ENCODE results near the gene SDHB.
A peak's percentile ranks its signal among the peaks of the same experiment; 100 is the strongest.
"Not testable (repeated sequence)": the region's sequence is repeated elsewhere in the genome, so short reads cannot be mapped to it uniquely, and the experiment has no call there.

Gene SDHB

DNA sequence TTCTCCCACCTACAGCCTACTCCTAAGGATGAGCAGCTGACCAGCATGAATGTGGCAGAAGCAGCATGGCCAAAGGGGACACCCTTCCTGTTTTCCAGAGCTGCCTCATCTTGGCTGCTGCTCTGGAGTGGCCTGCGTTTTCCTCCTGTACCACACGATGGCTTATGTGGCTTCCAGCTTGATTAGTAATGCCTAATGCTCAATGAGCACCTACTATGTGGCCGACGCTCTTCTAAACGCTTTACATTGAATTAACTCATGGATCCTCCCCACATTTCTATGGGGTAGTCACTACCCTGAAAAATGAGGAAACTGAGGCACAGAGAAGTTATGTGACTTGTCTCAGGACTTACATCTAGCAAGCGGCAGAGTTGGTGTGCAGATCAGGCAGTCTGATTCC is 18.0 kb upstream of the SDHB start:
- DNase-seq = no peak

- DNase-seq = no peak
These were observed 16.3 kb upstream of the SDHB start for GRCh38 chr1:17070163-17070525.

GRCh38 chr1:17069452-17070162 is 15.8 kb upstream of the SDHB start:
- DNase-seq = no peak

GRCh38 chr1:17068789-17069188 is 15.0 kb upstream of the SDHB start:
- no peak for DNase-seq

DNA sequence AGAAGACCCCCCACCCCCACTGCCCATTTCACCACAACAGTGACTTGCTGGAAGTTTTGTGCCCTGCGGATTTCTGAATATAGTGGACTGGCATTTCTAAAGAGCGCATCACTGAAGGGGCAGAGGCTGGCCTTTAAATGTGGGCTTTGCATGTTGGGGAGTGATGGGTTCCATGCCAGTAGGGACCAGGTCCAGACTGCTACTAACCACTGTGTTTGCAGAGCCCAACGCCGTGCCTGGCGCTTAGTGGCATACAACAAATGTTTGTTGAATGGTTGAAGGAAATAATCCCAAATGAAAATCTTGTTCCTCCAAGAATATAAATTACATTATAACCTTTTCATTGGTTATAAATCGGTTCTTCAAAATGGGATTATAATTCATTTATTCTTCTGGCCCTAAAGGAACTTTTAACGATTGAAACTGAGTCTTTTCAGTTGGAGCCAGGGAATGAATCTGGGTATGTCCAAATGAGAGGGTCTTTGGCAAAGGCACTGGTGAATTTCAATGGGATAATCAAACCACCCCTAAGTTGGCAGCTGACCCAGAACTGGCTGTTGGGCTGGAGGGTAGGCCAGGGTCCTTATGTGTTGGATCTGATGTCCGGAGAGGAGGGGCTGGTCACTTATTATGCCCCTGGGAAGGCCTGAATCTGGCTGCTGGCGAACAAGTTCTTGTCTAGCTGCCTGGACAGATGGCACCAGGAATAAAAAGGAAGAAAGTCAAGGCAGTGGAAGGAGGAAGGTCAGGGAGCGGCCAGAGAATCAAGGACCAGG is 13.8 kb upstream of the SDHB start:
- DNase-seq = no peak

DNA sequence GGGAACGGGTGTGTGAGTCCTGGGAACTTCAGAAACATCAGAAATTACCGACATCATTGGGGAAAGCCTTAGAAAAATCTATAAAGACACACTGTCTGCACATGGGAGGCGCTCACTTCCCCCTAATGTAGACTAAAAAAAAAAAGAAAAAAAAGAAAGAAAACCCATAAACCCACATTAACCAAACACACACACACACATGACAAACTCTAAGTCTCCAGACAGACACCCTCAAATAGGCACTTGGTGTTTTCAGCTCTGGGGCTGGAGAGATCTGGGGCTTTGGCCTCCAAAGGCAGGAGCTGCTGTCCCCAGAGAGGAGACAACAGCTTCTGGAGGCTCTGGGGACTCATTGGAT is 13.2 kb upstream of the SDHB start:
- DNase-seq = no peak

DNA sequence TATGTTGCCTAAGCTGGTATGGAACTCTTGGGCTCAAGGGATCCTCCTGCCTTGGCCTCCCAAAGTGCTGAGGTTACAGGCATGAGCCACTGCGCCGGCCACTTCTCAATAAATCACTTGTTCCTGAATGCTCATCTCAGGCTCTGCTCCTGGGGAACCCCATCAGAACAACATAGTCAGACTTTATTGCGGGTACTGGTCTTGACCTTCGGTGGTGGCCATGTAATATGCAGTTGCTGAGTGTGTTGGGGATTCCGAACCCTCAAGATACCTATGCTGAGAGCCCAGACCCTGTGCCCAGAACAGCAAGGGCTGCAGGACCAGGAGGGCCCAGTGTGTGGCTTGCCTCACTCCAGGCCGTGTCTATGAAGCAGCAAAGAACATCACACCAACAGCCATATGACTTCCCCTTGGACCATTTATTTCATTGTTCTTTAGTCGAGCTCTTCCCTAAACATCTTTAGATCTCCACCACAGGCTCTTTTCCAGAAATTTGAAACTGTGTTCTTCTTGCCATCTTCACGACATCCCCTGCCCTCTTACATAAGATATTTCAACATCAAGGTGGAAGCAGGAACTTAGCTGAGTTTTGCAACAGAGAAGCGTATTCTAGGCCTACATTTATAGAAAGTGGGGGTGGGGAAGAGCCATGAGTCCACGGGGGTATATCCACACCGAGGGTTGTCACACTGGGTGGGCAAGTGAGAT is 12.7 kb upstream of the SDHB start:
- no peak for DNase-seq

DNA sequence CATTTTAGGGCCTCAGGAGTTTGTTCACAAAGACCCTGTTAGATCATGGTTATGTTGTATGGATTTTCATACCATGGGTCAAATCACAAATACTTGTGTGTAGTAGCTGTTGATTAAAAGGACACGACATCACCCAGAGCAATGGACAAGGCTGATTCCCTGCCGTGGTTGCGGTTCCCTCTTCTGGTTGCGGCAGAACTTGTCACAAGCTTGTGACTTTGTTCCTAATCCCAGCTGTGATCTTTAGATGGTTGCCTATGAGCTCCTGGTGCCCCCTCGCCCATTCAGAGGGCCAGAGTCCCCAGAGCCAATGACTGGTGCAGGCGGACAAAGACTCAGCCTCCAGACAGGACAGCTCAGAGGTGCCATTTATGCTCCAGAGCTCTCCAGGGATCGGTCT is 11.8 kb upstream of the SDHB start:
- no peak for DNase-seq

- not testable (repeated sequence) for DNase-seq
These were observed 8.9 kb upstream of the SDHB start for GRCh38 chr1:17062751-17063150.

GRCh38 chr1:17061892-17062291 is 8.1 kb upstream of the SDHB start:
- DNase-seq = no peak

DNA sequence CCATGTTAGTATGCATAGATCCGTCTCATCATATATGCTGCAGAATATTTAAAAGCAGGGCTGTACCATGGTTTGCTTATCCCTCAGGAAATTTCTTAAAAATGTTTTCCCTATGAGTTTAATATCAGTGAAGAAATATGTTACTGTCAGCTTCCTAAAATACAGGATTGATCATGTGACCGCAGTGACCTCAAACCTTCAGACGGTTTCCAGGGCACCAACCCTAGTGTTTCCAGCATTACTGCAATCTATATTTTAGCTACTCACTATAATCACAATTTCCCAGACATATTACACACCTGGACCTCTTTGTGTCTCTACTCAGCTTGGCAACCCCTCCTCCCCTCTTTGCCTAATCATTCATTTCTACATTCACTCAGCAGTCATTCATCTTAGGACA is 7.7 kb upstream of the SDHB start:
- DNase-seq = no peak

DNA sequence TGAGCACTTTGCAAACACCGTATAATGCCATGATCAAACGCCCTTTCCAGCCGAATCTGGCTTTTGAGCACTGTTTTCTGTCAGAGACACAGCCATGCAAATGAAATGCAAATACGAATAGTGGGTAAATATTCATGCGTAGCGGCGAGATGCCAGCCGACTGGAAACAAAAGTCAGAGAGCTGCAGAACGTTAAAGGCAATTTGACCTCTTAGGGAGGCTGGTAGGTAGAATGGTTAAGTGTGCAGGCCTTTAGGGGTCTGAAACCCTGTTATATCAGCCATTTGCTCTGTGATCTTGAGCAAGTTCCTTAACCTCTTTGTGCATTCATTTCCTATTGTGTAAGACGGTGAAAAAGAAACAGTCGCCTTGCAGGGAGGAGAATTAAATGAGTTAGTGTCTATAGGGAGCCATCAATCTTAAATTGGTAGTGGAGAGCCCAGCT is 6.5 kb upstream of the SDHB start:
- DNase-seq = no peak

- DNase-seq = peak; percentile 31
These were observed 5.8 kb upstream of the SDHB start for GRCh38 chr1:17059391-17060305.

- DNase-seq = no peak
These were observed 2.7 kb upstream of the SDHB start for GRCh38 chr1:17056551-17056950.

GRCh38 chr1:17055801-17056200 is 2.0 kb upstream of the SDHB start:
- no peak for DNase-seq

DNA sequence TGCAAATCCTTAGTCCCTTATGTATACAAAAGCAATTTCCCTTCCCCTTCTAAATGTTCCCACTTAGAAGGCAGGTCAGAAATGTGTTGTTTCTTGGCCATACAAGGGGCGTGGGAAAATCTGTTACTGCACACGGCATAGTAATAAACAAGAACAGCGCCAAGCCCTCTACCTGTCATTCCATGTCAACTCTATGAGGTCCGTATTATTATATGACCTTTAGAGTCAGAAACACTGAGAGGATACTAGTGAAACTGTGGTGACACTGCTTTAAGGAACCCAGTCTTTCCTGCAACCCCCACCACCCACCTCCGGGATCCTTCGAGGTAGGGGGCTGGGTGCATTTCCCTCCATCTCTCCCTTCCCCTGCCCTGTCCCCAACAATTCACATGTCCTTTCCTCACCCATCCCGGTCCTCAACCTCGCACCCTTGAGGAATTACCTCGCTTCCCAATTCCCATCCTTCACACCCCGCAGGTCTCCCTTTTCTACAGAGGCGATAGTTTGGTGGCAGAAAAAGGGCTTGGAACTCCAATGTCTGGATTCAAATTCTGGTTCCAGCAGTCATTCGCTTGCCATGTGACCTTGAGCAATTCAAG is 647 bp downstream of the SDHB start:
- DNase-seq = no peak

DNA sequence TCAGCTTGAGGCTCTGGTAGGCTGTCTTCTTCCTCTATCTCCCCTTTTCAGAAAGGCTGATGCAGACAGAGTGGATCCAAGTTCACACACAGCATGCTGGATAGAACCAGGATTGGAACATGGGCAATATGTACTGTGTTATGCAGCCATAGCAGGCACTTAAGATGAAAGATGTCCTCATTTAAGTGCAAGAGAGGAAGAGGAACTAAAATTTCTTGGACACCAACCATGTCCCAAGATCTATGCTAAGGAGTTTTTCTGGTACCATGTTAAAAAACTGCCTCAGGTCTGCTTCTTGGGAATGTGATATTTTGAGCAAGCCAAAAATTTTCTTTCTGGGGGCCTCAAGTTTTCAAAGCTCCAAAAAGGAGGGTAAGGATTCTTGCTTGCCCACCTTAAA is 1.2 kb downstream of the SDHB start:
- DNase-seq = no peak

DNA sequence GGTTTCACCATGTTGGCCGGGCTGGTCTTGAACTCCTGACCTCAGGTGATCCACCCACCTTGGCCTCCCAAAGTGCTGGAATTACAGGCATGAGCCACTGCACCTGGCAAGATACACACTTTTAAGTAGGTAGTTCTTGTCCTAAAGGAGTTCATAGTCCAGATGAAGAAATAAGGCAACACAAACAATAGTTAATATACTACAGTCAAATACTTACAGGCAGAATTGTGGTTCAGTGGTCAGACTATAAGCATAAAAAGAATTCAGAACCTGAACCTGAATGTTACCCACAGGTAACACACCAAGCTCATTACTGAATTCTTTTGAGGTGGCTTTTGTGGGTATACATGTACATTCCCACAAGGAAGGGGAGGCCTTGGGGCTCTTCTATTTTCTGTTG is 1.8 kb downstream of the SDHB start:
- no peak for DNase-seq

- DNase-seq = no peak
These were observed 5.9 kb downstream of the SDHB start for GRCh38 chr1:17047924-17048323.

GRCh38 chr1:17046334-17046657 is 7.5 kb downstream of the SDHB start:
- no peak for DNase-seq

- DNase-seq = peak; percentile 4
These were observed 8.0 kb downstream of the SDHB start for GRCh38 chr1:17045634-17046333.

DNA sequence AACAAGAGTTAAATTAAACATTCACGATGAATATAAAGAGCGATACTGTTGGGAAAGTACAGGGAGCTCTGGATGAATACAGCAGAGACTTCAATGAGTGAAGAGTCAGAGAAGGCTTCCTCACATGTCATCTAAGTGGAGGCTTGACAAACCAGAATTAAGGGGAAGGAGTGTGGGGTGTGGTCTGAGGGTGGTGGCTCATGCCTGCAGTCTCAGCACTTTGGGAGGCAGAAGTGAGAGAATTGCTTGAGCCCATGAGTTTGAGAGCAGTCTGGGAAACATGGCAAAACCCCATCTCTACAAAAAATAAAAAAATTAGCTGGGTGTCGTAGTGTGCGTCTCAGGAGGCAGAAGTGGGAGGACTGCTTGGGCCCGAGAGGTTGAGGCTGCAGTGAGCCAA is 8.7 kb downstream of the SDHB start:
- DNase-seq = no peak

All from NCI-H2029 (cell line).